Omental fat pad (tissue), 4 donors: ENCODE data around the gene TRAK2. TPM values are rescaled to one million over a fixed set of nuclear protein-coding genes. Genes with fewer than 3 reads are reported as not detected.

Experiments used
- ATAC-seq: fragments of 150-250 bp; one replicate; pipeline ENCODE4 v1.9.1; 2016; ENCODE audit warnings: mild to moderate bottlenecking, moderate library complexity; ENCODE audit not compliant: low FRiP score
- DNase-seq: peaks from one replicate; pipeline ENCODE4 v3.0.0-alpha.2; 2019; ENCODE audit warnings: low spot score
- CTCF ChIP-seq, 3 donors: fragments of 450-650 bp; IDR thresholded peaks; one replicate each; pipeline ENCODE4 v1.5.1; 2016 to 2017; ENCODE audit warnings: antibody characterized with exemption in 3 of 3, mild to moderate bottlenecking in 3 of 3, moderate library complexity in 2 of 3
- total RNA-seq, 4 donors: library from RNA; depleted of rRNA; stranded (reverse); fragments of >200 nt; gene quantifications; one replicate each; pipeline ENCODE4 v1.1.0, GENCODE V29; 2016

The TRAK2 gene
- total RNA-seq, 4 donors from 2014 or later: 37.9 to 73.0 (median 52.9) TPM

- no peak for ATAC-seq
- DNase-seq: no peak
- TF ChIP-seq CTCF (IDR thresholded peaks at IDR 0.05): no peak
Measured at GRCh38 chr2:201349601-201350000, 101.7 kb downstream of the TRAK2 start.

- DNase-seq (no peak), ATAC-seq (no peak)
- TF ChIP-seq CTCF (IDR thresholded peaks at IDR 0.05): no peak
Measured at GRCh38 chr2:201348758-201349157, 102.5 kb downstream of the TRAK2 start.

- ATAC-seq: no peak
- DNase-seq: no peak
- TF ChIP-seq CTCF (IDR thresholded peaks at IDR 0.05): no peak
Measured at GRCh38 chr2:201347138-201347537, 104.1 kb downstream of the TRAK2 start.

- no peak for DNase-seq
- TF ChIP-seq CTCF (IDR thresholded peaks at IDR 0.05): no peak
- ATAC-seq: no peak
Measured at GRCh38 chr2:201345625-201346213, 105.5 kb downstream of the TRAK2 start.

- no peak for DNase-seq
- no peak for TF ChIP-seq CTCF (IDR thresholded peaks at IDR 0.05)
- ATAC-seq: no peak
Measured at GRCh38 chr2:201344663-201345366, 106.4 kb downstream of the TRAK2 start.

- no peak for TF ChIP-seq CTCF (IDR thresholded peaks at IDR 0.05)
- ATAC-seq: no peak
Measured at GRCh38 chr2:201343559-201343958, 107.7 kb downstream of the TRAK2 start.

GRCh38 chr2:201342923-201343322, 108.3 kb downstream of the TRAK2 start:
- no peak for TF ChIP-seq CTCF (IDR thresholded peaks at IDR 0.05)
- no peak for DNase-seq
- no peak for ATAC-seq

More at GRCh38 chr2:201343559-201343958, 107.7 kb downstream of the TRAK2 start:
- DNase-seq: no peak
